Activated T-cell treated with anti-CD3 and anti-CD28 coated beads for 4 hours (primary cell): ENCODE data around the gene TSPO2.

Source experiments
- DNase-seq: peaks from one replicate; pipeline ENCODE4 v3.0.0-alpha.2; 2020

The TSPO2 gene

DNA sequence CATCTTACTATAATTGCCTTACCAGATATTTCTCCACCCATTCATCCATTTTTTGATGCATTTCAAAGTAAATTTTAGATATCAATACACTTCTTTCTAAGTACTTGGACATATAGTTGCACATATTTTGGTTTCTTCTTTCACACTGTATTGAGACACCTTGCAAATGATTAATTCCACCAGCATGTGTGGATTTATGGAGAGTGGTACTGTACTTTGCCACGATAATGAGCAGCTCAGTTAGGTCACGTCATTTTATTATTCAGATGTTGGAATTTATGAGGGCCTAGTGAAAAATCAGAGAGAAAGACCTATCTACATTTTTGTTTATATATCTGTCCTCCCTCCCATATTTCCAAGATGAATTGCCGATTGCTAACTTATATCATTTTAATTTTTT, 35.8 kb downstream of the TSPO2 start:
- DNase-seq, result no peak

DNA sequence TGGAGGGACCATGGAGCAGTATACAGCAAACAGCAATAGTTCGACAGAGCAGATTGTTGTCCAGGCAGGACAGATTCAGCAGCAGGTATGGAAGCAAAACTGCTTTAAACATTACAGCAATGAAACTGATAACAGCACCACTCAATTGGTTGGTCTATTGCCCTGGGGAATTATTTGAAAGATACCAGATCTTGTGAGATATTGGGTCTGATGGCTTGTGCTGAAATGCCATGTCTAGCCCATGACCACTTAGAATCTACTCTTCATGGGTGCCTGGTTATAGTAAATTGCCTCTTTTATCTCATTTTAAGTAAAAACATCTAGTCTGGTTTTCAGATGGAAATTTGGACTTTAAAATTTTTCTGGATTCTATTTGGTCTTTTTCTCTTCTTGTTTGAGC, 36.8 kb downstream of the TSPO2 start:
- no peak for DNase-seq

DNA sequence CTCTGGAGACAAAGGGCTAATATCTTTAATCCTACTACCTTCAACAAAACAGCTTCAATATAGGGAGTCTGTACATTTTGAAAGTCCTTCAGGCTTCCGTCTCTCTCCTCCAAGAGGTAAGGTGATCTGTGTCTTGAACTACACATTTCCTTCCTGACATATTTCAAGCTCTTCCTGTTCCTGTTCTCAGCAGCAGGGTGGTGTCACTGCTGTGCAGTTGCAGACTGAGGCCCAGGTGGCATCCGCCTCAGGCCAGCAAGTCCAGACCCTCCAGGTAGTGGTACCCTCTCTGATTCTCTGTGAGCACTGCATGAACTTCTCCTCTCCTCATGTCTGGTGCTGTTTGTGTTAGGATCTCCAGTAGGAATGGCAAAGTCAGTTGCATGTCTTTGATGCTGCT, 38.4 kb downstream of the TSPO2 start:
- DNase-seq, result no peak

DNA sequence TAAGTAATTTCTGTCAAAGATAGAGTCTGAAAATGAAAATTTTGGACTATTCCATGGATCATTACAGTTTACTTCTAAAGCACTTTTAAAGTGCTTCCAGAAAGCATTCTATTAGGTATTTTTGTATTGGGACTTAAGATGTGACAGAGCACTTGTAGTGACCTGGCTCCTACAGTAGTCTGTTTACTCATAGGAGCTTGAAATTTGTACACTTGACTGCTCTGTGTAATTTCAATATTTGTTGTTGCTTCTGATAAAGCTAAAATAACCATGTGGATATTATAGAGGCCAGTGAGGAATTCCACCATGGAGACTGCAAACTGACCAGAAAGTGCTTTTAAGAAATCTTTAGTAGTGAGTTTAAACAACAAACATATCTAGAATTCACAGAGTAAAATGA, 40.8 kb downstream of the TSPO2 start:
- no peak for DNase-seq

DNA sequence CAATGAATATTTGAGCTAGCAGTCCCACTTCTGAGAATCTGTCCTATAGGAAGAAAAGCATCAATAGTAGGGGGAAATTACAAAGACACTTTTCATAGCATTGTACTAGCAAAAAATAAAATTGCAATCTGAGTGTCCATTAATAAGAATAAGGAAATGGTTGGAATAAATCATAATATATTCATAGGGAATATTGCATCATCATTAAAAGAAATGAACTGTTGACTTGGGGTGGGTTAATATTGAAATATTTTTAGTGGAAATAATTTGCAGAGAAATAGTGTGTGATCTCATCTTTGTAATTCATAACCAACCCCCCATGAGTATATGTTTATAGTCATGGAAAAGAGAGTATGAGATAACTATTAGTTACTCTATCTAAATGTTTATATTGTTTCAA, 42.9 kb downstream of the TSPO2 start:
- DNase-seq, result no peak

DNA sequence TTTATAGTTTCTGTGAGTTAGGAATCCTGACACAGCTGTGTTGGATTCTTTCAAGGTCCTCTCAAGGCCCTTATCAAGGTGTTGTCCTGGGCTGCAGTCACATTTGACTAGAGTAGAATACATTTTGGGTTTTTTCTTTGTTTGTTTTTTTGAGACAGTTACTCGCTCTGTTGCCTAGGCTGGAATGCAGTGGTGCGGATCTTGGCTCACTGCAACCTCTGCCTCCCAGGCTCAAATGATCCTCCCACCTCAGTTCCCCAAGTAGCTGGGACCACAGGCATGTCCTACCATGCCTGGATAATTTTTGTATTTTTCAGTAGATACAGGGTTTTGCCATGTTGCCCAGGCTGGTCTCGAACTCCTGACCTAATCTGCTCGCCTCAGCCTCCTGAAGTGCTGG, 46.2 kb downstream of the TSPO2 start:
- no peak for DNase-seq

DNA sequence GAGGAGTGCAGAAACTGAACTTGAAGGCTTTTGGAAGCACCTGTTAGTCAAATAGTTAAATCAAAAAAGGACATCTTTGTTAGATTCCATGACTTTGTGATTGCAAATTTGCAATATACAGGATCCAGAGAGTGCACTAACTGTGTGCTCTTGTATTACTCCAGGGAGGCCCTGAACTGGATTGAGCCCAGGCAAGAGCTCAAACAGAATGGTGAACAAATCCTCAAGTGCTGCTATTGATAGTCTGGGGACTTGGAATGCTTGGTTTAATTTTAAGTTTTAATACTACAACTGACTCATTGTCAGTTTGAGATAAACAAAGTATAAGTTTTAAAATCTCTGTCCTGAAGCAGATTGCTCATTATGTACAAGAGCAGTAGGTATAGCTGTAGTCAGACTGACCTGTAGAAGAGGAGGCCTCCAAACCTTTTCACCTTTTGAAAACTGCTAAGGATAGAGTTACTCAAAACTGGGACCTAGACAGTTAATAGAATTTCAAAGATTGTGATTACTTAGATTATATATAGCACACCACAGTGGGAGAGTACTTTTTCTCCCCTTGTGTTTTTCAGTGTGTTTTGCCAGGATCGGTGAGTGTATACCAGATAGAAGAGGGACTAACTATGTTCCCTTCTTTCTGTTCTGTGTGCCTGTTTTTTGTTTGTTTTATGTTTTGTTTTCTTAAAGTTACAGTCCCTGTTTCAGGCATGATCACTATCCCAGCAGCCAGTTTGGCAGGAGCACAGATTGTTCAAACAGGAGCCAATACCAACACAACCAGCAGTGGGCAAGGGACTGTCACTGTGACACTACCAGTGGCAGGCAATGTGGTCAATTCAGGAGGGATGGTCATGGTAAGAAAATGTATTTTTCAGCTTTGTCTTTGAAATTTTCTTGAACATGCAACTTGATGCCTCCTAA, 48.8 kb downstream of the TSPO2 start:
- no peak for DNase-seq

DNA sequence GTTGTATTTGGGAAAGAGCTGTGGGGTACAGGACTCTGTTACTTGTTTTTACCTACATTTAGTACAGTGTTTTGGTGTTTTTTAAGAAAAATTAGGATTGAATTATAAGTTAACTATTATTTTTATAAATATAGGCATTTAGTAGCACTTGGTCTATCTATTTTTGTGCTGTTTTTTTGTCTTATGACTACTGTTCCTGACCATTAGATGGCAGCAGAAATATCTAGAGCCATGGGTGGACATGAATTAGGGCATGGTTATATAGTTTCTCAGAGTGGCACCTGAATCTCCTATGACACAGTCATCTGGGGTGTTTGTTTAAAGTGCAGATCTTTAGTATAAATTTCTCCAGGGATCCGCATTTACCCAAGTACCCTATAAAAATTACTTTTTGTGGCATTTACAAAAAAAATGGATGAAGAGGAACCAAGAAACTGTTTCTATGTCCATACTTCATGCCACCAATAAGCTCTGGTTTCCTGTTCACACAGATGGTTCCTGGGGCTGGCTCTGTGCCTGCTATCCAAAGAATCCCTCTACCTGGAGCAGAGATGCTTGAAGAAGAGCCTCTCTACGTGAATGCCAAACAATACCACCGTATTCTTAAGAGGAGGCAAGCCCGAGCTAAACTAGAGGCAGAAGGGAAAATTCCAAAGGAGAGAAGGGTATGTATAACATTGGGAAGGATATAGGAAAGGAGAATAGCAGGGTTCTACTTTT, 50.3 kb downstream of the TSPO2 start:
- DNase-seq, result no peak

DNA sequence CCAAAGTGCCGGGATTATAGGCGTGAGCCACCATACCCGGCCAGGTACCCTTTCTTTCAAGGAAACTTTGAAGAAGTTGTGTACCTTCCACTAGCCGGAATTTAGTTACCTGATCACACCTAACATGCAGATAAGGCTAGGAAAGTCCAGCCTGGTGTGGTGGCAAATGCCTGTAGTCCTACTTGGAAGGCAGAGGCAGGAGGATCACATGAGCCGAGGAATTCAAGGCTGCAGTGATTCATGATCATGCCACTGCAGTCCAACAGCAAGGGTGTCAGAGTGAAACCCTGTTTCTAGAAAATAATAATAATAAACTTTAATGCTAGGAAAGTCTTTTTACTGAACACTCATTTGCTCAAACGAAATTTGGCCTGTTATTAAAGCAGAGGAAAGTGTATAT, 51.5 kb downstream of the TSPO2 start:
- no peak for DNase-seq
